ENCODE measurements around the gene IFITM1.

IFITM1 gene

GRCh38 chr11:350723-351255, 36.9 kb downstream of the IFITM1 start:
- H3K9me3 Mint-ChIP-seq, result no peaks in the 10 kb centered on the region
- H3K36me3 Mint-ChIP-seq (ENCODE audit: low read depth), result no peaks in the 10 kb centered on the region
- TF ChIP-seq CTCF (IDR thresholded peaks at IDR 0.05; ENCODE audit: unreplicated experiment in 3 of 3), result no peak
- H3K4me1 Mint-ChIP-seq, result peaks cover 42% of the 10 kb centered on the region
- H3K27me3 Mint-ChIP-seq (ENCODE audit: low read depth), result no peaks in the 10 kb centered on the region
- peak overlapping the region; percentile 75 to 83 (median 81) for H3K27ac Mint-ChIP-seq
- H3K4me3 Mint-ChIP-seq, result no peak overlapping the region

- Mint-ChIP-seq H3K36me3 (ENCODE audit: low read depth) (no peaks in the 10 kb centered on the region), H3K9me3 (no peaks in the 10 kb centered on the region), H3K27ac (peak overlapping the region; percentile 75 to 83 (median 81)), H3K4me3 (no peak overlapping the region), H3K27me3 (ENCODE audit: low read depth) (no peaks in the 10 kb centered on the region), H3K4me1 (peaks cover 42% of the 10 kb centered on the region)
- no peak for TF ChIP-seq CTCF (IDR thresholded peaks at IDR 0.05; ENCODE audit: unreplicated experiment in 3 of 3)
These were observed 37.6 kb downstream of the IFITM1 start for GRCh38 chr11:351411-351810.

GRCh38 chr11:352456-353031, 38.7 kb downstream of the IFITM1 start:
- Mint-ChIP-seq H3K36me3 (ENCODE audit: low read depth) (no peaks in the 10 kb centered on the region), H3K27ac (peak overlapping the region in 2 of 3 experiments; percentile 99 to 100), H3K4me3 (no peak overlapping the region), H3K27me3 (ENCODE audit: low read depth) (no peaks in the 10 kb centered on the region), H3K4me1 (peaks cover 42% of the 10 kb centered on the region), H3K9me3 (no peaks in the 10 kb centered on the region)
- no peak for TF ChIP-seq CTCF (IDR thresholded peaks at IDR 0.05; ENCODE audit: unreplicated experiment in 3 of 3)

GRCh38 chr11:353179-353873, 39.5 kb downstream of the IFITM1 start:
- H3K4me3 Mint-ChIP-seq, result peak overlapping the region; percentile 20 to 70 (median 41)
- no peak for TF ChIP-seq CTCF (IDR thresholded peaks at IDR 0.05; ENCODE audit: unreplicated experiment in 3 of 3)
- H3K9me3 Mint-ChIP-seq, result no peaks in the 10 kb centered on the region
- H3K27me3 Mint-ChIP-seq (ENCODE audit: low read depth), result no peaks in the 10 kb centered on the region
- H3K4me1 Mint-ChIP-seq, result peaks cover 42% of the 10 kb centered on the region
- no peaks in the 10 kb centered on the region for H3K36me3 Mint-ChIP-seq (ENCODE audit: low read depth)
- peak overlapping the region in 2 of 3 experiments; percentile 99 to 100 for H3K27ac Mint-ChIP-seq

- Mint-ChIP-seq H3K36me3 (ENCODE audit: low read depth) (no peaks in the 10 kb centered on the region), H3K9me3 (no peaks in the 10 kb centered on the region), H3K27me3 (ENCODE audit: low read depth) (no peaks in the 10 kb centered on the region), H3K4me1 (peaks cover 31% of the 10 kb centered on the region), H3K4me3 (peak overlapping the region; percentile 61 to 67 (median 61)), H3K27ac (peak overlapping the region in 2 of 3 experiments; percentile 99 to 100)
- TF ChIP-seq CTCF (IDR thresholded peaks at IDR 0.05; ENCODE audit: unreplicated experiment in 3 of 3), result no peak
These were observed 42.0 kb downstream of the IFITM1 start for GRCh38 chr11:355581-356458.

Measured in nephron (organoid).